SK-N-SH (cell line): ENCODE data around the gene RANBP9. TPM values are rescaled to one million over a fixed set of nuclear protein-coding genes. Genes with fewer than 3 reads are reported as not detected.

Source experiments
- CTCF ChIA-PET: fragments of 300-600, 350-600 bp; formaldehyde crosslinking; extraction: SDS; loops from one replicate; lab custom pipeline; 2021; lab: Yijun Ruan, JAX
- POLR2A ChIA-PET: fragments of 350-600 bp; sonication (Branson Sonifier 250); formaldehyde crosslinking; extraction: SDS; loops from one replicate; lab custom pipeline; 2020; ENCODE audit warnings: antibody characterized with exemption, inconsistent platforms; lab: Yijun Ruan, JAX
- DNase-seq: peaks from one replicate; pipeline ENCODE4 v3.0.0; 2012
- H2AFZ ChIP-seq: fragments of 200-600 bp; sonication (generic); 2 replicates; pipeline ENCODE4 v1.8.1; 2016; ENCODE audit warnings: antibody characterized with exemption, mild to moderate bottlenecking, low read depth
- H3F3A ChIP-seq: fragments of 200-600 bp; sonication (generic); replicated peaks from 2 replicates; pipeline ENCODE3; 2016; ENCODE audit warnings: antibody characterized with exemption, mild to moderate bottlenecking; ENCODE audit not compliant: insufficient read depth
- H3K27ac ChIP-seq, 2 experiments: fragments of 200-500 bp in 1 of 2; fragments of 200-600 bp in 1 of 2; sonication (Bioruptor generic) in 1 of 2; sonication (generic), shearing (Covaris generic) in 1 of 2; 2 replicates each; pipeline versions ENCODE4 v1.5.1 to v1.6.1; 2014 to 2016; ENCODE audit warnings: low read depth in 2 of 2, inconsistent platforms in 1 of 2, low read length in 1 of 2, mild to moderate bottlenecking in 1 of 2, mixed read lengths in 1 of 2
- H3K27me3 ChIP-seq: fragments of 200-600 bp; sonication (generic), shearing (Covaris generic); 2 replicates; pipeline ENCODE4 v1.6.1; 2016; ENCODE audit warnings: mixed run types; ENCODE audit not compliant: insufficient read depth
- H3K36me3 ChIP-seq, 2 experiments: fragments of 200-500 bp in 1 of 2; fragments of 200-600 bp in 1 of 2; sonication (Bioruptor generic) in 1 of 2; sonication (generic) in 1 of 2; replicated peaks in 1 of 2; 2 replicates each; pipeline versions ENCODE3 to v1.5.1; 2014 to 2016; ENCODE audit warnings: low read length in 1 of 2, mild to moderate bottlenecking in 1 of 2; ENCODE audit not compliant: insufficient read depth in 2 of 2, control insufficient read depth in 1 of 2
- H3K4me1 ChIP-seq, 2 experiments: fragments of 200-500 bp in 1 of 2; fragments of 200-600 bp in 1 of 2; sonication (Bioruptor generic) in 1 of 2; sonication (generic), shearing (Covaris generic) in 1 of 2; 2 replicates each; pipeline versions ENCODE4 v1.5.1 to v1.6.1; 2014 to 2016; ENCODE audit warnings: low read depth in 1 of 2, low read length in 1 of 2, mixed run types in 1 of 2; ENCODE audit not compliant: insufficient read depth in 2 of 2, control insufficient read depth in 1 of 2
- H3K4me2 ChIP-seq: fragments of 200-600 bp; sonication (generic), shearing (Covaris generic); 2 replicates; pipeline ENCODE4 v1.6.1; 2017; ENCODE audit warnings: mixed run types
- H3K4me3 ChIP-seq, 2 experiments: fragments of 200-500 bp in 1 of 2; fragments of 200-600 bp in 1 of 2; sonication (Bioruptor generic) in 1 of 2; sonication (generic), shearing (Covaris generic) in 1 of 2; 2 replicates each; pipeline versions ENCODE4 v1.5.1 to v1.8.1; 2014 to 2016; ENCODE audit warnings: low read depth in 2 of 2, inconsistent platforms in 1 of 2, low read length in 1 of 2, mild to moderate bottlenecking in 1 of 2, mixed read lengths in 1 of 2, moderate library complexity in 1 of 2
- H3K79me2 ChIP-seq: fragments of 200-600 bp; sonication (generic); 2 replicates; pipeline ENCODE4 v1.8.1; 2017; ENCODE audit warnings: mild to moderate bottlenecking; ENCODE audit not compliant: insufficient read depth
- H3K9ac ChIP-seq: fragments of 200-600 bp; sonication (generic); 2 replicates; pipeline ENCODE4 v1.6.1; 2017; ENCODE audit warnings: mixed run types
- H3K9me2 ChIP-seq: fragments of 200-600 bp; sonication (generic); 2 replicates; pipeline ENCODE4 v1.6.1; 2017; ENCODE audit warnings: mixed run types
- H3K9me3 ChIP-seq: fragments of 200-600 bp; sonication (generic); 2 replicates; pipeline ENCODE4 v1.6.1; 2017; ENCODE audit warnings: mixed run types, mild to moderate bottlenecking, moderate library complexity
- H4K20me1 ChIP-seq: fragments of 200-600 bp; sonication (generic); 2 replicates; pipeline ENCODE4 v1.6.1; 2017; ENCODE audit warnings: mild to moderate bottlenecking, mixed run types; ENCODE audit not compliant: insufficient read depth
- CHD2 ChIP-seq: fragments of 150-350 bp; IDR thresholded peaks from 2 replicates; pipeline ENCODE4 v1.6.1; 2018; ENCODE audit warnings: low read length; ENCODE audit not compliant: partially characterized antibody
- ELF1 ChIP-seq: IDR thresholded peaks from 2 replicates; pipeline ENCODE4 v1.4.0; 2012
- EP300 ChIP-seq, 2 experiments: IDR thresholded peaks; 2 replicates each; pipeline versions ENCODE4 v1.4.0 to v1.6.1; 2012; ENCODE audit warnings: borderline replicate concordance in 1 of 2, low read depth in 1 of 2, low read length in 1 of 2
- EZH2phosphoT487 ChIP-seq: fragments of 200-600 bp; sonication (generic); IDR thresholded peaks from 2 replicates; pipeline ENCODE4 v1.6.1; 2017; ENCODE audit warnings: low read depth, mixed run types, mild to moderate bottlenecking, antibody characterized with exemption, moderate library complexity, borderline replicate concordance
- FOXJ3 ChIP-seq: sonication (generic); formaldehyde crosslinking; IDR thresholded peaks from 2 replicates; pipeline ENCODE4 v1.5.1; 2020; ENCODE audit warnings: mild to moderate bottlenecking, missing genetic modification reagents
- GABPA ChIP-seq: IDR thresholded peaks from 2 replicates; pipeline ENCODE4 v1.4.0; 2012; ENCODE audit warnings: low read depth, mild to moderate bottlenecking
- JUND ChIP-seq: IDR thresholded peaks from 2 replicates; pipeline ENCODE4 v1.4.0; 2012
- MAX ChIP-seq: IDR thresholded peaks from 2 replicates; pipeline ENCODE4 v1.4.0; 2012; ENCODE audit warnings: low read depth
- MEF2A ChIP-seq: IDR thresholded peaks from 2 replicates; pipeline ENCODE4 v1.4.0; 2012; ENCODE audit warnings: low read depth, borderline replicate concordance
- MXI1 ChIP-seq: IDR thresholded peaks from 2 replicates; pipeline ENCODE4 v1.6.1; 2012; ENCODE audit warnings: mild to moderate bottlenecking, low read depth, low read length, improper control_type of control experiment
- NFIC ChIP-seq: IDR thresholded peaks from 2 replicates; pipeline ENCODE4 v1.4.0; 2012; ENCODE audit warnings: borderline replicate concordance
- NRF1 ChIP-seq: IDR thresholded peaks from 2 replicates; pipeline ENCODE4 v1.6.1; 2012; ENCODE audit warnings: low read depth, mild to moderate bottlenecking, low read length
- PBX3 ChIP-seq: IDR thresholded peaks from 2 replicates; pipeline ENCODE4; 2012
- POLR2AphosphoS5 ChIP-seq: IDR thresholded peaks from 2 replicates; pipeline ENCODE4 v1.6.1; 2012; ENCODE audit warnings: low read depth, low read length
- RCOR1 ChIP-seq: fragments of 150-350 bp; IDR thresholded peaks from 2 replicates; pipeline ENCODE4 v1.6.1; 2017; ENCODE audit warnings: antibody characterized with exemption, low read length
- RFX5 ChIP-seq: IDR thresholded peaks from 2 replicates; pipeline ENCODE4 v1.6.1; 2012; ENCODE audit warnings: mild to moderate bottlenecking, improper control_type of control experiment, low read length
- RXRA ChIP-seq: IDR thresholded peaks from 2 replicates; pipeline ENCODE4 v1.4.0; 2012; ENCODE audit warnings: low read depth, mild to moderate bottlenecking, borderline replicate concordance
- SIN3A ChIP-seq: IDR thresholded peaks from 2 replicates; pipeline ENCODE4 v1.6.1; 2012; ENCODE audit warnings: low read depth, mild to moderate bottlenecking, low read length, moderate library complexity, borderline replicate concordance
- TAF1 ChIP-seq: IDR thresholded peaks from 2 replicates; pipeline ENCODE4 v1.6.1; 2012; ENCODE audit warnings: low read depth, mild to moderate bottlenecking, low read length, moderate library complexity, borderline replicate concordance
- TEAD4 ChIP-seq: IDR thresholded peaks from 2 replicates; pipeline ENCODE4 v1.4.0; 2012; ENCODE audit warnings: mild to moderate bottlenecking, borderline replicate concordance; ENCODE audit not compliant: insufficient read depth
- USF1 ChIP-seq: IDR thresholded peaks from 2 replicates; pipeline ENCODE4 v1.4.0; 2012; ENCODE audit warnings: low read depth, borderline replicate concordance
- YY1 ChIP-seq: IDR thresholded peaks from 2 replicates; pipeline ENCODE4 v1.4.0; 2012; ENCODE audit warnings: low read depth, mild to moderate bottlenecking
- WGBS: methylation state at CpG from one replicate; pipeline ENCODE4 v1.1.6; 2017; ENCODE audit warnings: low lambda C conversion rate; 5-methylcytosine and 5-hydroxymethylcytosine counted together
- polyA plus RNA-seq, 3 experiments: library from polyadenylated mRNA; depleted of rRNA; stranded (reverse); fragments of >200 nt; gene quantifications; 2 replicates each; pipeline ENCODE4 v1.2.3, GENCODE V29; 2012
- TF ChIP-seq, protein P1 (sequence below): IDR thresholded peaks from 2 replicates; pipeline ENCODE4 v1.6.1; 2012; ENCODE audit warnings: mild to moderate bottlenecking, low read depth, low read length, moderate library complexity

Gene RANBP9
- polyA plus RNA-seq, 1 of the 3 experiments (the other 2 are of a cell fraction), result 20.4 TPM

DNA sequence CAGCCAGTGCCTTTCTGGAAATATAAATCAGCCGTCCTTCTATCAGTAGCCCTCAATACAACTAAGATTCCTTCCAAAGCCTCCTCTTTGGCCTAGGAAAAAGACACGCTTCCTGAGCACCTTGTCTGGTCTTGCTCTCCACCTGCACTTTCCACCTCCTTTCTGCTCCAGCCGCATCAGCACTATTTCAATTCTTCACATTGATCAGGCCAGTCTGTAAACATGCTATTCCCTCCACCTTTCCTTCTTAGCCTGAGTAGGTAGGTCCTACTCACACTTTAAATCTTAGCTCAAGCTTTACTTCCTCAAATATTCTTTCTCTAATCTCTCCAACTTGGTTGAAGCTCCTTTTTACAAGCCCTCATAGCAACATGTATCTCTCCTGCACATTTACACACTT is 11.4 kb downstream of the RANBP9 start:
- H2AFZ ChIP-seq, result no peak overlapping the region
- CTCF ChIA-PET, result interaction anchor here (1.3 to 2.1 kb wide), 2 partner anchors 13 to 22 kb away, joined by 4 to 5 read pairs; no protein-coding TSS in a partner anchor

DNA sequence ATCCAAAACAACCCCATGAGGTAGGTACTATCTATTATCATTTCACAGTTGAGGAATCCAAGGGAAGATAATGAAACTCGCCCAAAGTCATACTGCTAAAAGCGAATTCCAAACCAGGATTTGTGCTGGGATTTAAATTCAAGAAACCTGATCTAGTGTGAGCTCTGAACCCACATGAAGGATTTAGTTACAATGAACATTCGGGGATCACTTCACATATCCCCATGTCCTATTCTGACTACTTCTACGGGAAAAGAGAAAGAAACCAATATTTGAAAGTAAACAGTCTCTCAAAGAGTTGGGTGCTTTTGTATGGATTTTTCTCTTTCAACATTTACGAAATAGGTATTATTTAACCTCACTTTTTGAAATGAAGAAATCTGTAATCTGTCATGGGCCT is 12.9 kb downstream of the RANBP9 start:
- H3K4me2 ChIP-seq, result no peak overlapping the region
- H3F3A ChIP-seq, result peaks cover 34% of the 10 kb centered on the region
- WGBS, result 98% methylated on average over 5 of the region's 5 CpGs
- no peak overlapping the region for H3K9ac ChIP-seq
- no peak overlapping the region for H3K27ac ChIP-seq
- peaks cover 13 to 17% of the 10 kb centered on the region in 2 experiments for H3K36me3 ChIP-seq
- POLR2A ChIA-PET, result no interaction called here
- CTCF ChIA-PET, result no interaction called here
- no peaks in the 10 kb centered on the region for H3K9me3 ChIP-seq
- H3K27me3 ChIP-seq, result no peaks in the 10 kb centered on the region
- H4K20me1 ChIP-seq, result peaks cover 22% of the 10 kb centered on the region
- H3K4me3 ChIP-seq, result no peak overlapping the region
- peaks cover 97% of the 10 kb centered on the region for H3K79me2 ChIP-seq
- no peak overlapping the region for H2AFZ ChIP-seq
- no peak for DNase-seq
- peaks cover 0 to 38% of the 10 kb centered on the region in 2 experiments; a peak in 2 of 4 replicates for H3K4me1 ChIP-seq
- no peaks in the 10 kb centered on the region for H3K9me2 ChIP-seq
- TF ChIP-seq, protein P1, sequence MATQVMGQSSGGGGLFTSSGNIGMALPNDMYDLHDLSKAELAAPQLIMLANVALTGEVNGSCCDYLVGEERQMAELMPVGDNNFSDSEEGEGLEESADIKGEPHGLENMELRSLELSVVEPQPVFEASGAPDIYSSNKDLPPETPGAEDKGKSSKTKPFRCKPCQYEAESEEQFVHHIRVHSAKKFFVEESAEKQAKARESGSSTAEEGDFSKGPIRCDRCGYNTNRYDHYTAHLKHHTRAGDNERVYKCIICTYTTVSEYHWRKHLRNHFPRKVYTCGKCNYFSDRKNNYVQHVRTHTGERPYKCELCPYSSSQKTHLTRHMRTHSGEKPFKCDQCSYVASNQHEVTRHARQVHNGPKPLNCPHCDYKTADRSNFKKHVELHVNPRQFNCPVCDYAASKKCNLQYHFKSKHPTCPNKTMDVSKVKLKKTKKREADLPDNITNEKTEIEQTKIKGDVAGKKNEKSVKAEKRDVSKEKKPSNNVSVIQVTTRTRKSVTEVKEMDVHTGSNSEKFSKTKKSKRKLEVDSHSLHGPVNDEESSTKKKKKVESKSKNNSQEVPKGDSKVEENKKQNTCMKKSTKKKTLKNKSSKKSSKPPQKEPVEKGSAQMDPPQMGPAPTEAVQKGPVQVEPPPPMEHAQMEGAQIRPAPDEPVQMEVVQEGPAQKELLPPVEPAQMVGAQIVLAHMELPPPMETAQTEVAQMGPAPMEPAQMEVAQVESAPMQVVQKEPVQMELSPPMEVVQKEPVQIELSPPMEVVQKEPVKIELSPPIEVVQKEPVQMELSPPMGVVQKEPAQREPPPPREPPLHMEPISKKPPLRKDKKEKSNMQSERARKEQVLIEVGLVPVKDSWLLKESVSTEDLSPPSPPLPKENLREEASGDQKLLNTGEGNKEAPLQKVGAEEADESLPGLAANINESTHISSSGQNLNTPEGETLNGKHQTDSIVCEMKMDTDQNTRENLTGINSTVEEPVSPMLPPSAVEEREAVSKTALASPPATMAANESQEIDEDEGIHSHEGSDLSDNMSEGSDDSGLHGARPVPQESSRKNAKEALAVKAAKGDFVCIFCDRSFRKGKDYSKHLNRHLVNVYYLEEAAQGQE, result no peak
- TF ChIP-seq SIN3A, result no peak
- TF ChIP-seq MEF2A, result no peak
- no peak for TF ChIP-seq TAF1
- TF ChIP-seq NFIC, result no peak
- TF ChIP-seq FOXJ3 (CRISPR knock-in tag), result no peak
- TF ChIP-seq RFX5, result no peak
- TF ChIP-seq ELF1, result no peak
- no peak for TF ChIP-seq TEAD4
- no peak for TF ChIP-seq JUND
- TF ChIP-seq RXRA, result no peak
- no peak for TF ChIP-seq POLR2AphosphoS5
- no peak for TF ChIP-seq GABPA
- TF ChIP-seq CHD2, result no peak

More for the DNA sequence above, 11.4 kb downstream of the RANBP9 start:
- no peak overlapping the region for H3K4me3 ChIP-seq
- DNase-seq, result no peak
- no peak overlapping the region for H3K27ac ChIP-seq
- H3K27me3 ChIP-seq, result no peaks in the 10 kb centered on the region
- TF ChIP-seq SIN3A (no peak), NRF1 (no peak), RXRA (no peak), MXI1 (no peak), YY1 (no peak), MAX (no peak), RFX5 (no peak), JUND (no peak), EZH2phosphoT487 (no peak), CHD2 (no peak), TEAD4 (no peak), EP300 (IDR thresholded peaks at IDR 0.05; ENCODE audit: borderline replicate concordance in 1 of 2, low read depth in 1 of 2, low read length in 1 of 2) (no peak), USF1 (no peak), PBX3 (no peak), RCOR1 (no peak), TAF1 (no peak)
- TF ChIP-seq, all 33 proteins: peak for 0
- H3K4me1 ChIP-seq, result peaks cover 0 to 38% of the 10 kb centered on the region in 2 experiments; a peak in 2 of 4 replicates
- H3K9me2 ChIP-seq, result no peaks in the 10 kb centered on the region
- H3F3A ChIP-seq, result peaks cover 33% of the 10 kb centered on the region
- 96% methylated on average over 3 of the region's 3 CpGs for WGBS
- H3K9ac ChIP-seq, result no peak overlapping the region
- H3K36me3 ChIP-seq, result peaks cover 8 to 14% of the 10 kb centered on the region in 2 experiments
- H3K9me3 ChIP-seq, result no peaks in the 10 kb centered on the region
- no peak overlapping the region for H3K4me2 ChIP-seq
- H3K79me2 ChIP-seq, result peaks cover 97% of the 10 kb centered on the region
- POLR2A ChIA-PET, result no interaction called here
- peaks cover 35% of the 10 kb centered on the region for H4K20me1 ChIP-seq
